NT2/D1 (cell line): ENCODE measurements around the gene CYP51A1.

Source experiments
- SUZ12 ChIP-seq: IDR thresholded peaks from 2 replicates; pipeline ENCODE4 v1.6.1; 2011; ENCODE audit not compliant: insufficient read length, insufficient read depth; ENCODE audit errors: extremely low read depth
- YY1 ChIP-seq: IDR thresholded peaks from 2 replicates; pipeline ENCODE4 v1.6.1; 2011; ENCODE audit not compliant: insufficient read length, insufficient read depth
- ZNF274 ChIP-seq: IDR thresholded peaks from 2 replicates; pipeline ENCODE4 v1.6.1; 2011; ENCODE audit warnings: mild to moderate bottlenecking, low read depth, low read length

DNA sequence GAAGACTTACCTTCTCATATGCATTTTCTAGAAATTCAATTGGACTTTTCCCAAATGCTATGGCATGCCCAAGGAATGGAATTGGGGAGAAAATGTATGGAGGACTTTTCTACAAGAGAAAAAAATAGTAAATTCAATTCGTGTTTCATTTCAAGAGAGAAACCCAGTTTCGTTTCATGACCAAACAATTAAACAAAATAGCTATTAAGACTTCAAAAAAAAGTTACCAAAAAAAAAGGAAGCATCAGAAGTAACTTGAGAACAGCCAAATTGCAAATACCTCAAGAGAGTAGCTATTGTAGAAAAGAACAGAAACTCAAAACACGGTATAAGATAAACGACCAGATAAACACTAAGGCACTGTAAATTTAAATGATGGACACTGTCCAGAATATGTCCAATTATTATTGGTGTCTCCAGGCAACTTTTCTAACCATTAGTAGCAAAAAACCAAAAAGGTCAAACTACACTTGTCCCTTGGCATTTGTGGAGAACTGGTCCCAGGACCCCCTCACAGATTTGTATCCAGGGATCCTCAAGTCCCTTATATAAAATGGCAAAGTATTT is 2.4 kb downstream of the CYP51A1 start:
- TF ChIP-seq ZNF274, result no peak
- TF ChIP-seq YY1, result no peak
- no peak for TF ChIP-seq SUZ12
